ENCODE results near the gene MRPL39. TPM values are rescaled to one million over a fixed set of nuclear protein-coding genes. Genes with fewer than 3 reads are reported as not detected.

Gene MRPL39
- total RNA-seq, 1 experiment from 2014 or later: 18.6 TPM

- no peak for DNase-seq (ENCODE audit: low spot score)
These were observed 7.2 kb upstream of the MRPL39 start for GRCh38 chr21:25614441-25614840.

- peak; percentile 69 for DNase-seq (ENCODE audit: low spot score)
These were observed 910 bp upstream of the MRPL39 start for GRCh38 chr21:25608044-25608737.

GRCh38 chr21:25589887-25590286 is 17.4 kb downstream of the MRPL39 start:
- DNase-seq (ENCODE audit: low spot score): no peak

- no peak for DNase-seq (ENCODE audit: low spot score)
These were observed 20.5 kb downstream of the MRPL39 start for GRCh38 chr21:25586791-25587190.

- DNase-seq (ENCODE audit: low spot score): no peak
These were observed 21.0 kb downstream of the MRPL39 start for GRCh38 chr21:25586326-25586725.

- DNase-seq (ENCODE audit: low spot score): no peak
These were observed 22.2 kb downstream of the MRPL39 start for GRCh38 chr21:25584833-25585676.

- no peak for DNase-seq (ENCODE audit: low spot score)
These were observed 23.7 kb downstream of the MRPL39 start for GRCh38 chr21:25583370-25584130.

- no peak for DNase-seq (ENCODE audit: low spot score)
These were observed 24.4 kb downstream of the MRPL39 start for GRCh38 chr21:25582888-25583287.

GRCh38 chr21:25582164-25582790 is 25.0 kb downstream of the MRPL39 start:
- DNase-seq (ENCODE audit: low spot score): no peak

- no peak for DNase-seq (ENCODE audit: low spot score)
These were observed 25.7 kb downstream of the MRPL39 start for GRCh38 chr21:25581582-25581981.

- DNase-seq (ENCODE audit: low spot score): no peak
These were observed 26.4 kb downstream of the MRPL39 start for GRCh38 chr21:25580912-25581260.

- no peak for DNase-seq (ENCODE audit: low spot score)
These were observed 27.9 kb downstream of the MRPL39 start for GRCh38 chr21:25579226-25580013.

- DNase-seq (ENCODE audit: low spot score): no peak
These were observed 29.0 kb downstream of the MRPL39 start for GRCh38 chr21:25578056-25578961.

- no peak for DNase-seq (ENCODE audit: low spot score)
These were observed 29.7 kb downstream of the MRPL39 start for GRCh38 chr21:25577424-25578055.

GRCh38 chr21:25573409-25574206 is 33.7 kb downstream of the MRPL39 start:
- DNase-seq (ENCODE audit: low spot score): peak; percentile 32

GRCh38 chr21:25572861-25573310 is 34.4 kb downstream of the MRPL39 start:
- DNase-seq (ENCODE audit: low spot score): no peak

GRCh38 chr21:25571726-25572121 is 35.6 kb downstream of the MRPL39 start:
- no peak for DNase-seq (ENCODE audit: low spot score)

GRCh38 chr21:25569711-25570110 is 37.6 kb downstream of the MRPL39 start:
- DNase-seq (ENCODE audit: low spot score): no peak
